Left kidney (tissue), 8 donors: ENCODE data around the gene MSX2. TPM values are rescaled to one million over a fixed set of nuclear protein-coding genes. Genes with fewer than 3 reads are reported as not detected.

Experiments used
- DNase-seq: peaks from one replicate; pipeline ENCODE4 v3.0.0-alpha.2; 2013
- long read RNA-seq, 8 donors: transcript quantifications; one replicate each; lab custom pipeline, GENCODE V29; 2026
- polyA plus RNA-seq: library from polyadenylated mRNA; unstranded; fragments of 120-200 nt; gene quantifications from one replicate; pipeline ENCODE4 v1.2.1, GENCODE V29; 2013; ENCODE audit not compliant: insufficient read length

The MSX2 gene
- 1.0 TPM for polyA plus RNA-seq
- long read RNA-seq, donor 1 = 0 reads
- long read RNA-seq, donor 2, partial matches to known transcripts = 0 of 2 reads
- long read RNA-seq, donor 2, other reads (novel, unspliced or antisense) = 0 of 2 reads
- long read RNA-seq, donor 3, partial matches to known transcripts = 0 of 3 reads
- long read RNA-seq, donor 3, other reads (novel, unspliced or antisense) = 0 of 3 reads
- long read RNA-seq, donor 4 = 0 reads
- long read RNA-seq, donor 5, partial matches to known transcripts = 0 of 2 reads
- long read RNA-seq, donor 5, other reads (novel, unspliced or antisense) = 0 of 2 reads
- long read RNA-seq, donor 6, partial matches to known transcripts = 0 of 2 reads
- long read RNA-seq, donor 6, other reads (novel, unspliced or antisense) = 0 of 2 reads
- long read RNA-seq, donor 7, partial matches to known transcripts = 0 of 1 reads
- long read RNA-seq, donor 7, other reads (novel, unspliced or antisense) = 0 of 1 reads
- long read RNA-seq, donor 8 = 0 reads

DNA sequence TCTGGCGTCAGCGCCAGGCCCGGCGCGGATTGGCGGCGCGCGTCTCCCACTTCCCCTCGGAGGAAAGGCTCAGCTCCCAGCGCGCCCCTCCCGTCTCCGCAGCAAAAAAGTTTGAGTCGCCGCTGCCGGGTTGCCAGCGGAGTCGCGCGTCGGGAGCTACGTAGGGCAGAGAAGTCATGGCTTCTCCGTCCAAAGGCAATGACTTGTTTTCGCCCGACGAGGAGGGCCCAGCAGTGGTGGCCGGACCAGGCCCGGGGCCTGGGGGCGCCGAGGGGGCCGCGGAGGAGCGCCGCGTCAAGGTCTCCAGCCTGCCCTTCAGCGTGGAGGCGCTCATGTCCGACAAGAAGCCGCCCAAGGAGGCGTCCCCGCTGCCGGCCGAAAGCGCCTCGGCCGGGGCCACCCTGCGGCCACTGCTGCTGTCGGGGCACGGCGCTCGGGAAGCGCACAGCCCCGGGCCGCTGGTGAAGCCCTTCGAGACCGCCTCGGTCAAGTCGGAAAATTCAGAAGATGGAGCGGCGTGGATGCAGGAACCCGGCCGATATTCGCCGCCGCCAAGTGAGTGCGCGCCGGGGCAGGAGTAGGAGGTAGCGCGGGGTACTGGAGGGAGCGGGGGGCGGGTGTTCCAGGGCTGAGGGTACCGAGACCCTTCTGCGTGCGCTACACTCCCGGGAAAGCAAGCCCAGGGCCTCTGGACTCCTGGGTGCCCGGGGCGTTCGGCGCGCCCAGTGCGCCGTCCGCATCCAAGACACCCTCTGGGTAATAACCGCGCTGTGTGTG is at the start of gene MSX2:
MSX2 (plus strand) TSS at position 99 of the 777 bp plus-strand sequence; CDS start at position 177, 78 bp downstream.
- DNase-seq = peak; percentile 88

DNA sequence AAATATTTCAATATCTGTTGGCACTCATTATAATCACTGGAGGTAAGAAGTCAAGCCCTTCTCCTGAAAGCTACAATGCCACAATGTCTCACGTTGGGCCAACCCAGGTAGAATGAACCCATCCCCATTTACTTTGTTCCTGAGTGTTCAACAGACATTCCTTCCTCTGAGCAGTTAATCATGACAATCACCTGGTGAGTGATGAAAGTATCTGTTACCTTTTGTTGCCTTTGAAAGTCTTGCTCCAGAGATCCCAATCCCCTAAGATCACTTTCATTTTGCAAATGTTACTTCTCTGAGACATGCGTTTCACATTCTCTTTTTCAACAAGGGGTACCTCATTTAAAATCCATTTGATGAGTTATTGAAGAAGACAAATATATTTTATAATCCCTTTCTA is 49.3 kb upstream of the MSX2 start:
- DNase-seq = no peak

DNA sequence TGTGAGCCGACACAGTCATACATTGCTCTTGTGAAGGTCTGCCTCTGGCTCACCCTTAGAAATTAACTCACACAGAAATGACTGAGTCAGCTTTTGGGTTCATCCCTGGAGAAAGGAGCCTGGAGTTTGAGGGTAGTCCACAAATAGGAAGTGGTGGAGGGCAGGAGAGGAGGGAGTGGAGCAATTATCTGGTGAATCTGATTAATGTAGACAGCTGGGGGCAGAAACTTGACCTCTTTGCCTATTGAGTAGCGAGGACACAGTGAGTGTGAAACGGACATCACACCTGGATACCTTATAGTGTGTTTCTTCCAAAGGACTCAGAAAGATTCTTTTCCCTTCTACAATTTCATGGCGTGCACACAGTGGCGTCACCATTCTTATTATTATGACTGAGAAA is 48.5 kb upstream of the MSX2 start:
- DNase-seq = no peak

- no peak for DNase-seq
Observed at GRCh38 chr5:174678107-174678506, 46.3 kb upstream of the MSX2 start.

DNA sequence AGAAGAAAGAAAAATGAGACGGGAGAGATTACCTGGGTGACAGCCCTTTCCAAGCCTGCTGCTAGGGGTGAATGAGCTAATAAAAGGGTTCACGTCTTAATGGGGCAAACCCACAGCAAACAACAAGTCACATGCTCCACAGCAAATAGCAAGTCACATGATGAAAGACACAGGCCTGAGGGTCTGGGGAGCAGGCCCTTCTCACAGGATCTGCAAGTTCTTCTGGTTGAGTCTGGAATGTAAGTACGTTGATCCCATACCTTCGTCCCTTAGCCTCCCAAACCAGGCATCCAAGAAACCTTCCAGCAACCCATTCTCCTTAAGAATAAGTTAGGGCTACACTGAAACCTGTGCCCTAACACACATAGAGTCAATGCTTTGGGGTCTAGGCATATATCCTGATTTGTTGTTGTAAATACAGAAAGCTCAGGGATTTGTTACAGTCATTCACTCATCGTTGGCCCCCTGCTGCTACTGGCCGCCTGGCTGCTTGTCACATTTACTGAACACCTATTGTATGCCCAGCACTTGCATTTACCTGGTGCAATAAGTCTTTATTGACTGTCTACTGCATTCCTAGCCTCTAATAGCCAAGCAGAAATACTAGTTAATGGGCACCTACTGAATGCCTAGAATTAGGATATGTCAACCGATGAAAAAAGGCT is 43.3 kb upstream of the MSX2 start:
- no peak for DNase-seq

- DNase-seq = no peak
Observed at GRCh38 chr5:174687503-174687902, 36.9 kb upstream of the MSX2 start.

- DNase-seq = no peak
Observed at GRCh38 chr5:174688441-174689354, 35.7 kb upstream of the MSX2 start.

GRCh38 chr5:174690271-174690670 is 34.1 kb upstream of the MSX2 start:
- no peak for DNase-seq

GRCh38 chr5:174692381-174692780 is 32.0 kb upstream of the MSX2 start:
- DNase-seq = no peak

DNA sequence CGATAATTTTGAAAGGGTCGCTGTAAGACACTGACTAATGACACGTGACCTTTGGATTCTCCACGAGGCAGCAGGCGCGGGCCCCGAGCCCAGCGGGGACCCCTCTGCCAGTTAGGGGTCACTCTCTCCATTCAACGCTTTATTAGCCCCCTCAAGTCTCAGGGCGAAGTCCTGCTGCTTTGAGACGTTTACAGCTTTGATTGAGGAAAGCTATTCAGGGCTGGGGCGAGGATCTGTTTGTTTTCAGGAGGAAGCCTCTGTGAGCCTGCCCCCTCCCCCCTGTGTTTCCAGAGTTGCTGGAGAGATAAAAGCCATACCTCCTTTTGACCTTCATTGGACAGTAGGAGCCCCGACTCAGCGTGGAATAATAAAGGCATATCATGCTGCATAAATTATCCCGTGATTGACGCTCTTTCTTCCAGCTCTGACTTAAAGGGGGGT is 31.4 kb upstream of the MSX2 start:
- no peak for DNase-seq

- DNase-seq = no peak
Observed at GRCh38 chr5:174693697-174694385, 30.5 kb upstream of the MSX2 start.

DNA sequence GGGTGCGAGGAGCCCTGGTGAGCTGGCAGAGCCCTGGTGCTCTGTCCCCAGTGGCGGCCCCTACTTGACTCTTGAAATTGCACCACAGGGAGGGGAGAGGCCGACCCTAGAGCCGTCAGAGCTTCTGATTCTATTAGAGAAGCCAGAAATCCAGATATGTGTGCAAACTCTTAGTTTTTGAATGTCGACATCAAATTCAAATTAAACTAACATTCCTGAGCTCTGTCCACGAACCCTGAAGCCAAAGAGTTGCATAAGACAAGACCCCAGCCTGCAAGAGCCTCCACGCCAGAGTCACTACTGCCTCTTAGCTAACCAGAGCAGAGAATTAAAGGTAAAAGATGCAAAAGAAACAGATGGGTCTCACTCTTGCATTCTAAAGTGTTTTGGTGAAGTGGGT is 29.8 kb upstream of the MSX2 start:
- DNase-seq = no peak

DNA sequence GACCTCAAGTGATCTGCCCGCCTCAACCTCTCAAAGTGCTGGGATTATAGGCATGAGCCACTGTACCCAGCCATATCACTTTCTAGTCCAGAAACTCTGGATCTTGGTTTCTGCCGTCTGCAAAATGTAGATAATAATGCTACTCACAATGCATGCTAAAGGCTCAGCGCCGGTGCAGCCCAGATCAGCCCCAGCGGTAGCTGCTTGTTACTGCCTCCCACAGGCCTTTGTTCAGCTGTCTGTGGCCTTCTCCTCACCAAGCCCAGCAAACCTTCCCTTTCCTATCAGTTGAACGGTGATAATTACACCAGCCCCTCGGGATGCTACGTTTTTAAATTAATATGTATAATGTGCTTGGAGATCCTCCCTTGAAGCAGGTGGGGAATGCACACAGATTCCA is 26.2 kb upstream of the MSX2 start:
- no peak for DNase-seq

DNA sequence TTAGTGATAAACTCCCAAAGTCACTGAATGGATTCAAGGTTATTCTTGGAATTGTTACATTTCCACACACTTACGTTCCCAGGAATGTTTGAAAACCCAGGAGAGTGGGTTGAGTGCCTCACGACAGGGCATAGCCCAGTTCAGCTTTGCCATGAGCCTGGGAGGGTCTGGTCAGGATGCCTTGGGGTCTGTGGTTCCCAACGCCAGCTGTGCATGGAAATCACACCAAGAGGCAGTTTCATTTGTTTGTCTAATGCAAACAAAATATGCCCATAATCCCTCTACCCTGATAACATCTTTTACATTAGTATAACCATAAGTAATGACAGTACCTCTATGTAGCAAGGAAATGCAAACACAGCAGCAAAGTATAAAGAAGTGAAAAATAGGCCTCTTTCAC is 25.3 kb upstream of the MSX2 start:
- DNase-seq = no peak

GRCh38 chr5:174706997-174707572 is 17.3 kb upstream of the MSX2 start:
- no peak for DNase-seq

- no peak for DNase-seq
Observed at GRCh38 chr5:174707671-174708070, 16.7 kb upstream of the MSX2 start.

- DNase-seq = no peak
Observed at GRCh38 chr5:174708476-174709207, 15.7 kb upstream of the MSX2 start.

- DNase-seq = no peak
Observed at GRCh38 chr5:174714751-174715150, 9.6 kb upstream of the MSX2 start.

DNA sequence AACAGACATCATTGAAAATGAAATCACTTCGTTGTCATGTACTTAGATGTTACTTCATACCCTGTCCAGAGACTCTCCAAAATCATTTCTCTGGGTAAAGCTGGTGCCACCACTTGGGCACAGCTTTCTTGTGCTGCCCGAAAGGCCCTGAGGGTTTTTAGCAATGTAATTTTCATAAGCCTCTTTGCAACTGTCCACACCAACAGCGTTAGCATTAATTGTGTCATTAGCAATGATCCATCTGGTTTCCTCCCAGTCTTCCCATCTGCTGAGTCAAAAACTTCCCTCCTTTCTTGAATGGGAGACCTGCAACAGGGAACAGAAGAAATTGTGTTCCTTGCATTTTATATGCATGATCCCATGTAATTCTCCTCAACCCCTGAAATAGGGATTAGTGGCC is 8.6 kb upstream of the MSX2 start:
- DNase-seq = no peak
